K562 (cell line): ENCODE results near the gene RUNX3. TPM values are rescaled to one million over a fixed set of nuclear protein-coding genes. Genes with fewer than 3 reads are reported as not detected.
"Not testable (repeated sequence)": the region's sequence is repeated elsewhere in the genome, so short reads cannot be mapped to it uniquely, and the experiment has no call there.

Experiments
- ATAC-seq: fragments of 200-7000 bp; cut with Tn5 transposase; 3 replicates; pipeline ENCODE4 v1.9.1; 2020; ENCODE audit warnings: moderate library complexity
- BruUV-seq: library from RNA; stranded (reverse); fragments of 400-500 nt; replicated peaks from 2 replicates; lab custom pipeline; 2021; lab: Mats Ljungman, UMichigan
- CTCF ChIA-PET: fragments of 300-600 bp; formaldehyde crosslinking; extraction: SDS; loops from one replicate; lab custom pipeline; 2021; ENCODE audit warnings: low intra/inter-chr PET ratio; lab: Yijun Ruan, JAX
- POLR2A ChIA-PET: fragments of 300-600, 350-650 bp; sonication (Branson Sonifier 250); formaldehyde crosslinking; extraction: SDS; loops from one replicate; lab custom pipeline; 2021; ENCODE audit warnings: antibody characterized with exemption, inconsistent platforms; lab: Yijun Ruan, JAX
- DNase-seq, 4 experiments: peaks; one replicate each; pipeline versions ENCODE4 v3.0.0 to v3.0.0-alpha.2; 2011 to 2018; ENCODE audit warnings: low spot score in 3 of 4, mixed read lengths in 3 of 4; ENCODE audit errors: extremely low read depth in 1 of 4
- FAIRE-seq: peaks from 2 replicates; lab custom pipeline; 2011; peaks lifted over from hg19 to GRCh38; lab: Jason Lieb, UNC
- H2AFZ ChIP-seq: 2 replicates; pipeline ENCODE4 v1.6.0; 2011; ENCODE audit warnings: low read depth, low read length, control low read depth, inconsistent platforms
- H3K27ac ChIP-seq: fragments of 200-600 bp; 3 replicates; pipeline ENCODE4 v1.8.0; 2011; ENCODE audit warnings: low read depth, mild to moderate bottlenecking, control low read depth, inconsistent platforms, low read length, moderate library complexity, mixed read lengths; ENCODE audit errors: extremely low read depth
- H3K27me3 ChIP-seq, 2 experiments: fragments of 300-600 bp in 1 of 2; 2 replicates in 1 of 2; 3 replicates in 1 of 2; pipeline versions ENCODE4 v1.6.0 to v1.8.0; 2011; ENCODE audit warnings: inconsistent platforms in 2 of 2, low read length in 2 of 2, mild to moderate bottlenecking in 1 of 2, mixed read lengths in 1 of 2, moderate library complexity in 1 of 2; ENCODE audit not compliant: control insufficient read depth in 2 of 2, insufficient read depth in 2 of 2
- H3K36me3 ChIP-seq: fragments of 300-600 bp; 3 replicates; pipeline ENCODE4 v1.8.0; 2011; ENCODE audit warnings: mild to moderate bottlenecking, low read length, inconsistent platforms; ENCODE audit not compliant: control insufficient read depth, insufficient read depth
- H3K4me1 ChIP-seq, 2 experiments: fragments of 200-600 bp in 1 of 2; replicated peaks in 1 of 2; 2 replicates in 1 of 2; 3 replicates in 1 of 2; pipeline versions ENCODE4 v1.5.1 to v1.8.0; 2011; ENCODE audit warnings: inconsistent platforms in 2 of 2, low read length in 2 of 2, mild to moderate bottlenecking in 1 of 2, mixed read lengths in 1 of 2, moderate library complexity in 1 of 2; ENCODE audit not compliant: control insufficient read depth in 2 of 2, insufficient read depth in 2 of 2
- H3K4me2 ChIP-seq: 2 replicates; pipeline ENCODE4 v1.6.1; 2011; ENCODE audit warnings: low read length, control low read depth, inconsistent platforms, mixed read lengths; ENCODE audit not compliant: insufficient read depth
- H3K4me3 ChIP-seq: fragments of 200-600 bp; sonication (generic), shearing (Covaris generic); 2 replicates; pipeline ENCODE4 v1.5.1; 2016; ENCODE audit warnings: control low read depth, inconsistent platforms
- H3K79me2 ChIP-seq: fragments of 200-600 bp; 3 replicates; pipeline ENCODE4 v1.8.0; 2011; ENCODE audit warnings: low read length, inconsistent platforms; ENCODE audit not compliant: control insufficient read depth, insufficient read depth
- H3K9ac ChIP-seq, 2 experiments: 2 replicates each; pipeline versions ENCODE4 v1.6.0 to v1.6.1; 2011; ENCODE audit warnings: low read depth in 2 of 2, low read length in 2 of 2, control low read depth in 1 of 2, inconsistent platforms in 1 of 2, mild to moderate bottlenecking in 1 of 2, mixed read lengths in 1 of 2; ENCODE audit not compliant: insufficient read depth in 1 of 2
- H3K9me1 ChIP-seq: one replicate; pipeline ENCODE4 v1.6.0; 2011; ENCODE audit warnings: inconsistent platforms, mild to moderate bottlenecking, low read length, moderate library complexity; ENCODE audit not compliant: control insufficient read depth, insufficient read depth
- H3K9me3 ChIP-seq: replicated peaks from 2 replicates; pipeline ENCODE4 v1.5.1; 2011; ENCODE audit warnings: low read depth, low read length, inconsistent platforms; ENCODE audit not compliant: control insufficient read depth, insufficient read depth
- H4K20me1 ChIP-seq: replicated peaks from 2 replicates; pipeline ENCODE4 v1.6.1; 2011; ENCODE audit warnings: low read length, inconsistent platforms, mixed read lengths; ENCODE audit not compliant: control insufficient read depth, insufficient read depth
- BRF1 ChIP-seq: IDR thresholded peaks from 3 replicates; pipeline ENCODE4 v1.6.1; 2011; ENCODE audit warnings: borderline replicate concordance, mild to moderate bottlenecking; ENCODE audit not compliant: insufficient read length; ENCODE audit errors: extremely low read depth
- CCAR2 ChIP-seq: fragments of 200-400 bp; formaldehyde crosslinking; IDR thresholded peaks from 2 replicates; pipeline ENCODE4 v1.6.1; 2017; ENCODE audit warnings: mild to moderate bottlenecking, low read depth, low read length
- CEBPG ChIP-seq, 3 experiments: fragments of 200-800 bp in 1 of 3; sonication (Bioruptor generic) in 1 of 3; sonication (generic) in 1 of 3; formaldehyde crosslinking in 1 of 3; IDR thresholded peaks in 2 of 3; conservative IDR thresholded peaks in 1 of 3; 2 replicates each; pipeline versions ENCODE4 v1.6.1 to v1.8.0; 2016 to 2022; ENCODE audit warnings: missing compliant biosample characterization in 2 of 3, missing genetic modification characterization in 2 of 3, mild to moderate bottlenecking in 1 of 3, missing genetic modification reagents in 1 of 3
- GTF2A2 ChIP-seq: IDR thresholded peaks from 2 replicates; pipeline ENCODE4 v1.6.1; 2016; ENCODE audit warnings: mild to moderate bottlenecking, missing genetic modification characterization, missing compliant biosample characterization
- PCBP1 ChIP-seq: fragments of 200-400 bp; formaldehyde crosslinking; IDR thresholded peaks from 2 replicates; pipeline ENCODE4 v1.6.1; 2018; ENCODE audit warnings: mild to moderate bottlenecking, low read depth, low read length; ENCODE audit not compliant: poor library complexity, severe bottlenecking
- SMARCC2 ChIP-seq: fragments of 450-650 bp; IDR thresholded peaks from 2 replicates; pipeline ENCODE4 v1.6.1; 2017; ENCODE audit warnings: antibody characterized with exemption, moderate library complexity, mild to moderate bottlenecking, low read depth
- SNIP1 ChIP-seq: fragments of 450-650 bp; IDR thresholded peaks from 2 replicates; pipeline ENCODE4 v1.7.1; 2017; ENCODE audit warnings: low read depth, mild to moderate bottlenecking
- ZNF197 ChIP-seq: fragments of 200-800 bp; sonication (Bioruptor generic); IDR thresholded peaks from 2 replicates; pipeline ENCODE4 v1.6.1; 2016; ENCODE audit warnings: low read depth, missing genetic modification characterization, missing compliant biosample characterization
- WGBS: fragments of 100-300 bp; shearing (Covaris generic); methylation state at CpG from one replicate; pipeline ENCODE4 v1.1.6; 2016; ENCODE audit warnings: low coverage, mixed read lengths; ENCODE audit not compliant: insufficient coverage; ENCODE audit errors: missing lambda C conversion rate; 5-methylcytosine and 5-hydroxymethylcytosine counted together
- in situ Hi-C: fragments of 300-500 bp; cut with MboI; formaldehyde crosslinking; loops from 4 replicates; pipeline ENCODE4 v1.15.0; 2018; ENCODE audit warnings: inconsistent platforms, mixed read lengths
- intact Hi-C: fragments of 100-400 bp; cut with micrococcal nuclease; formaldehyde crosslinking; loops from 2 replicates; pipeline ENCODE4 v1.14.2; 2022
- polyA plus RNA-seq, 8 experiments: library from polyadenylated mRNA; depleted of rRNA in 4 of 8; stranded (reverse) in 5 of 8; unstranded in 3 of 8; fragments of >200 nt; fragmentation: Nextera tagmentation in 2 of 8; fragmentation: Illumina TruSeq in 1 of 8; extraction: Ambion mirVana in 2 of 8; extraction: Trizol in 1 of 8; gene quantifications; 2 replicates each; pipeline versions ENCODE4 v1.2.1 to v1.2.3, GENCODE V29; 2011 to 2014; ENCODE audit warnings: inconsistent platforms in 1 of 8, missing spikeins in 1 of 8
- total RNA-seq, 7 experiments: library from RNA; depleted of rRNA in 6 of 7; stranded (reverse); fragments of >200 nt in 6 of 7; fragmentation: Illumina TruSeq in 2 of 7; extraction: Trizol in 2 of 7; gene quantifications; 2 replicates each; pipeline versions ENCODE4 v1.2.1 to v1.2.3, GENCODE V29; 2011 to 2021; ENCODE audit warnings: low replicate concordance in 1 of 7

The RUNX3 gene
- total and polyA plus RNA-seq, 9 of the 15 experiments (the other 6 are each of a cell fraction or from before 2014, with no cell fraction given) = 0.01 to 0.64 (median 0.09) TPM

DNA sequence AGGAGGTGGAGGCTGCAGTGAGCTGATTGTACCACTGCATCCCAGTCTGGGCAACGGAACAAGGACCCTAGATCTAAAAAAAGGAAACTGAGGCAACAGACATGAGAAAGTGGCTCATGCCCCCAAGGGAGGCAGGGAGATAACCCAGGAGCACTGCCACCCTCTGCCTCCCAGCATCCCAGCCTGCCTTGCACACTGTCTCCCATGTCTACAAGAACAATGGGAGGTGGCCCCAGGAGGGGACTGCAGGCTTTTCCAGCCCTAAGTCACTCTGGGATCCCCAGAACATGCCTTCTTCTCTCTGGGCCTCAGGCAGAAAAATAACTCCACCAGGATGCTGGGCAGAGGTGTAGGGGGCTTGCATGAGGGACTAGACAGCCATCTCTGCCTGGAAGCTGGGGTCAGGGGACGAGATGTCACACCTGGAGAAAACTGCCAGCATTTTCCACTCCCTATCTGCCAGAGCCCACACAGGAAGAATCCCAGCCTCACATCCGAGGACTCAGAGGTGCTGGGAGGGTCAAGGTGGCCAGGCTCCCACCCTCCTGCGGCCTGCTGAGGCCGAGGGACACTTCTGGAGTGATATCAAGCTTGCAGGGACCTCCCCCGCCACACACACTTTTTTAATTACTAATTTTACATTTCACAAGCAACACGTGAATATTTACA, 21.4 kb downstream of the RUNX3 start:
- H3K4me1 ChIP-seq = peaks cover 6 to 26% of the 10 kb centered on the region in 2 experiments
- no peak for TF ChIP-seq SNIP1
- TF ChIP-seq CCAR2 = no peak
- no peak for TF ChIP-seq BRF1
- TF ChIP-seq CEBPG (CRISPR knock-in tag; IDR thresholded peaks at IDR 0.05) = no peak
- TF ChIP-seq CEBPG (tag; conservative IDR thresholded peaks at IDR 0.05 in 1 of 2, IDR thresholded peaks at IDR 0.05 in 1 of 2) = no peak
- no peak for TF ChIP-seq GTF2A2 (tag)
- TF ChIP-seq SMARCC2 = no peak
- TF ChIP-seq ZNF197 (CRISPR knock-in tag) = no peak
- TF ChIP-seq PCBP1 = no peak
- TF ChIP-seq, all 486 proteins: peak for 0

DNA sequence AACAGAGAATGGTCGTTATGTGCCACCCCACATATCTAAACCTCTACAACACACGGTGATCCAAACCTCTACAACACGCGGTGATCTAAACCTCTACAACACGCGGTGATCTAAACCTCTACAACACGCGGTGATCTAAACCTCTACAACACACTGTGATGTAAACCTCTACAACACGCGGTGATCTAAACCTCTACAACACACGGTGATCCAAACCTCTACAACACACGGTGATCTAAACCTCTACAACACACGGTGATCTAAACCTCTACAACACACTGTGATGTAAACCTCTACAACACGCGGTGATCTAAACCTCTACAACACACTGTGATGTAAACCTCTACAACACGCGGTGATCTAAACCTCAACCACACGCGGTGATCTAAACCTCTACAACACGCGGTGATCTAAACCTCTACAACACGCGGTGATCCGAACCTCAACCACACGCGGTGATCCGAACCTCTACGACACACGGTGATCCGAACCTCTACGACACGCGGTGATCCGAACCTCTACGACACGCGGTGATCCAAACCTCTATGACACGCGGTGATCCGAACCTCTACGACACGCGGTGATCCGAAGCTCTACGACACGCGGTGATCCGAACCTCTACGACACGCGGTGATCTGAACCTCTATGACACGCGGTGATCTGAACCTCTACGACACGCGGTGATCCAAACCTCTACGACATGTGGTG, 22.3 kb downstream of the RUNX3 start:
- intact Hi-C loops (loop anchor here (2.0 kb wide), 1 partner anchor 59 kb away; no protein-coding TSS in a partner anchor), in situ Hi-C loops (loop anchor here (5.0 kb wide), 1 partner anchor 55 kb away; no protein-coding TSS in a partner anchor)
- DNase-seq, H3K79me2 ChIP-seq, FAIRE-seq, H3K27ac ChIP-seq, H3K4me3 ChIP-seq, POLR2A ChIA-PET, H2AFZ ChIP-seq, H3K9ac ChIP-seq, CTCF ChIA-PET, H3K9me1 ChIP-seq, H3K4me2 ChIP-seq, H3K9me3 ChIP-seq, H4K20me1 ChIP-seq, H3K36me3 ChIP-seq, BruUV-seq, ATAC-seq: not testable (repeated sequence)
- Histone ChIP-seq H3K27me3 (peaks cover 11 to 32% of the 10 kb centered on the region in 2 experiments; a peak in 4 of 5 replicates), H3K4me1 (peaks cover 6 to 27% of the 10 kb centered on the region in 2 experiments)
- 84% methylated on average over 53 of the region's 57 CpGs for WGBS

More for the DNA sequence above, 21.4 kb downstream of the RUNX3 start:
- no peak overlapping the region for H3K4me2 ChIP-seq
- intact Hi-C loops = loop anchor here (2.0 kb wide), 1 partner anchor 60 kb away; no protein-coding TSS in a partner anchor
- FAIRE-seq (no peak), ATAC-seq (no peak), DNase-seq (no peak)
- H4K20me1 ChIP-seq = 0 out of 2 replicates have a peak, but pooled peaks cover 2% of the 10 kb centered on the region
- H3K9me3 ChIP-seq = no peaks in the 10 kb centered on the region; the same call in 1 of the 2 replicates
- POLR2A ChIA-PET = interaction anchor here (0.7 to 1.0 kb wide), 2 partner anchors 31 to 56 kb away, joined by 3 to 4 read pairs; no protein-coding TSS in a partner anchor
- H3K79me2 ChIP-seq = no peaks in the 10 kb centered on the region
- H3K4me3 ChIP-seq = no peak overlapping the region
- H3K27me3 ChIP-seq = peaks cover 4 to 23% of the 10 kb centered on the region in 2 experiments; a peak in 4 of 5 replicates
- no TSS peak for BruUV-seq
- no peak overlapping the region for H3K9ac ChIP-seq
- H2AFZ ChIP-seq = peak overlapping the region; percentile 72
- H3K9me1 ChIP-seq = no peaks in the 10 kb centered on the region
- H3K27ac ChIP-seq = no peak overlapping the region
- whole genome bisulfite sequencing = 34% methylated on average over 7 of the region's 7 CpGs
- CTCF ChIA-PET = no interaction called here
- H3K36me3 ChIP-seq = no peaks in the 10 kb centered on the region
- in situ Hi-C loops = loop anchor here (5.0 kb wide), 1 partner anchor 56 kb away; no protein-coding TSS in a partner anchor
